Measurements from ENCODE around the gene GGT6. TPM values are rescaled to one million over a fixed set of nuclear protein-coding genes. Genes with fewer than 3 reads are reported as not detected.

The GGT6 gene
- total RNA-seq, 4 donors from 2014 or later: not detected

DNA sequence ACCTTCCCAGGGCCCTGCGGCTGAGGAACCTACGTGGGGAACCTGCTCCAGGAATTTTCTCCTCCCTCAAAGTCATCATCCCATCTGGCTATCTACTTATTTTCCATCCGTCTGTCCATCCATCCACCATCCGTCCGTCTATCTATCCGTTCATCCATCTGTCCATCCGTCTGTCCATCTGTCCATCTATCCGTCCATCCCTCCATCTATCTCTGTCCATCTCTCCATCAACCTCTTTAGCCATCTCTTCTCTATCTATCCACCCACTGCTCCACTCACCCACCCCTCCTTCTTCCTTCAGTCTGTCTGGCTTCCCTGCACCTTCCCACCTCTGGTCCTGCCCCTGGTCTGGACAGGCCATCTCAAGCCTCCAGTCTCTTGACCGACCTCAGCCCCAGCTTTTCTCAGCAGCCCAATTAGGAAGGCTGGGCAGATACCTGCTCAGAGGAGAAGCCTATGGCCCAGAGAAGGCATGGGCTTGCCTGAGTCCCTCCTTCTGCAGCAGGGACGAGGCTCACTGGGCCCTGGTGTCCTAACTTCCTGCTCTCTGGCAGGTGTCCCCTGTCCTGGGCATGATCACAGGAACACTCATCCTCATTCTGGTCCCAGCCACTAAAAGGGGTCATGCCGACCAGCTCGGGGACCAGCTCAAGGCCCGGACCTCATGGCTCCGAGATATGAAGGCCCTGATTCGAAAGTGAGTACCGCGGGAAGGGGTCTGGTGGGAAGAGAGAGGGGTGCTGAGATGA lies 28.2 kb downstream of the GGT6 start:
- intact Hi-C loops (cut with DNase I): no loop called here
- Histone ChIP-seq H3K27me3 (peaks cover 0 to 22% (median 0%) of the 10 kb centered on the region in 4 donors), H3K36me3 (peaks cover 0 to 5% (median 0%) of the 10 kb centered on the region in 4 donors), H3K9me3 (no peaks in the 10 kb centered on the region), H3K4me3 (no peak overlapping the region), H3K27ac (replicated peaks in 1 of 4) (peak overlapping the region in 3 of 4 donors; percentile 28 to 74 (median 66)), H3K4me1 (peaks cover 59 to 89% (median 76%) of the 10 kb centered on the region in 4 donors)
- WGBS: 96% methylated on average over 14 of the region's 17 CpGs
- TF ChIP-seq, protein P1, sequence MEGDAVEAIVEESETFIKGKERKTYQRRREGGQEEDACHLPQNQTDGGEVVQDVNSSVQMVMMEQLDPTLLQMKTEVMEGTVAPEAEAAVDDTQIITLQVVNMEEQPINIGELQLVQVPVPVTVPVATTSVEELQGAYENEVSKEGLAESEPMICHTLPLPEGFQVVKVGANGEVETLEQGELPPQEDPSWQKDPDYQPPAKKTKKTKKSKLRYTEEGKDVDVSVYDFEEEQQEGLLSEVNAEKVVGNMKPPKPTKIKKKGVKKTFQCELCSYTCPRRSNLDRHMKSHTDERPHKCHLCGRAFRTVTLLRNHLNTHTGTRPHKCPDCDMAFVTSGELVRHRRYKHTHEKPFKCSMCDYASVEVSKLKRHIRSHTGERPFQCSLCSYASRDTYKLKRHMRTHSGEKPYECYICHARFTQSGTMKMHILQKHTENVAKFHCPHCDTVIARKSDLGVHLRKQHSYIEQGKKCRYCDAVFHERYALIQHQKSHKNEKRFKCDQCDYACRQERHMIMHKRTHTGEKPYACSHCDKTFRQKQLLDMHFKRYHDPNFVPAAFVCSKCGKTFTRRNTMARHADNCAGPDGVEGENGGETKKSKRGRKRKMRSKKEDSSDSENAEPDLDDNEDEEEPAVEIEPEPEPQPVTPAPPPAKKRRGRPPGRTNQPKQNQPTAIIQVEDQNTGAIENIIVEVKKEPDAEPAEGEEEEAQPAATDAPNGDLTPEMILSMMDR (IDR thresholded peaks at IDR 0.05): no peak
- no peak for TF ChIP-seq POLR2A (IDR thresholded peaks at IDR 0.05; ENCODE audit: low read depth)
- no peak for TF ChIP-seq EP300 (IDR thresholded peaks at IDR 0.05)
- TF ChIP-seq POLR2AphosphoS5 (IDR thresholded peaks at IDR 0.05): no peak
- DNase-seq (ENCODE audit: extremely low spot score): no peak

DNA sequence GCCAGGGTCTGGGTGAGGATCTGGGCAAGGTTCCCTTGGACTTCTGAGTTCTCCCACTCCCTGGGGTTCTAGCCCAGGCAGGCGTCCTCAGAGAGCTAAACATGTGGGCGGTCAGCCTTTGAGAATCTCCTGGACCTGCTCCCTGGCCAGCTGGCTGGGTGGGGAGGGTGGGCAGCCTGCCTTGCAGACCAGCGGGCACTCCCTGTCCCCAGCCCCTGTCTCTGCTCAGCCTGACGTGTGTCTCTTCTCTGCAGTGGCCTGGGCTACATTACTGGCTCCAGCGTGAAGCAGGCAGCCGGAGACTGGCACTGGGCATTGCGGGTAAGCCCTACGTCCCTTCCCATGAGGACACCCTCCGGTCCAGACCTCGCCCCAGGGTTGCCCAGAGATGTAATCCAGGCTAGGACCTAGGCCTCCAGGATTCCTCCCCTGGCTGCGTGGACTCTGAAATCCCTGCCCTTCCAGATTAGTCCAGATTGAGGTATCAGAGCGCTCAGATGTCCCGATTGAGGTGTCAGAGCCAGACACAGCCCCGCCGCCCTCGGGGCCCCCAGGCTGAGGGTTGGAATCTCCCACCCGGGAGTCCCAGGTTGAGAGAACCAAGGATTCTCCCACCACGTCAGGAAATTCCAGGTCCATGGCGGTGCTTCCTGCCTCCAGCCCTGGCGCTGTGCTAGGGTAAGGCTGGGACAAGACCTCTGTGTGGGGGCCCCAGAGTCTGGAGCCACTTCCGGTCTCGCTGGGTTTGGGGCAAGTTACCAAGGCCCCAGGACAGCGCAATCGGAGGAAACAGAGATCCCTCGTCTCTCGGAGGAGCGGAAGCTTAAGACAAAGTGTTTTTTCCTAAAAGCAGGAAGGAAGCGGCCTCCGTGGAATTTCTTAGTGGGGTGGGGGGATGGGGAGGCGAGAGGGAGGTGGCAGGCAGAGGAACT lies 29.3 kb downstream of the GGT6 start:
- H3K4me1 ChIP-seq: peaks cover 55 to 88% (median 71%) of the 10 kb centered on the region in 4 donors
- peak in 1 of 2 donors; percentile 15 for TF ChIP-seq POLR2AphosphoS5 (IDR thresholded peaks at IDR 0.05)
- no peak for TF ChIP-seq EP300 (IDR thresholded peaks at IDR 0.05)
- 56% methylated on average over 11 of the region's 30 CpGs for WGBS

DNA sequence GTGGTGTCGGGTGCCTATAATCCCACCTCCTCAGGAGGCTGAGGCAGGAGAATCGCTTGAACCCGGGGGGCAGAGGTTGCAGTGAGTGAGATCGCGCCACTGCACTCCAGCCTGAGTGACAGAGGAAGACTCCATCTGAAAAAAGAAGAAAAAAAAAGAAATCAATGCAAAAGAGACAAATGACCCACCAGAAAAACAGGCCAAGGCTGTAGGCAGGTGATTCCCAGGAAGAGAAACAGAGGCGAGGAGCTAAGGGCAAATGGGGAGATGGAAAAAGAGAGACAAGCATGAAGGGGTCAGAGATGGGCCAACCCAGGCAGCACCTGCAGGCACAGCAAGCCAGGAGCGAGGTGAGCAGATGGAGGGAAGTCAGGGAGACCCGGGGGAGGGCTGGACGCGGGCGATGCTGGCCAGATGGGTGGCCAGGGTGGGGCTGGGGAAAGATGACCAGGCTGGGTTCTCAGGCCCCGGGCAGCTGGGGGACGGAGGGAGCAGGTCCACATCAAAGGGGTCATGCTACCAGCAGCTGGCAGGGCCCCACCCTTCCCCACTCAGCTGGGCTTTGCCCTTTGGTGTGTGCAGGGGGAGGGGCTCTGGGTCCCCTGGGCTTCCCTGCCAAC lies 30.7 kb downstream of the GGT6 start:
- Histone ChIP-seq H3K36me3 (peaks cover 0 to 14% (median 0%) of the 10 kb centered on the region in 4 donors), H3K4me3 (no peak overlapping the region), H3K27ac (replicated peaks in 1 of 4) (peak overlapping the region in 3 of 4 donors; percentile 30 to 73 (median 59)), H3K9me3 (no peaks in the 10 kb centered on the region), H3K4me1 (peaks cover 41 to 74% (median 59%) of the 10 kb centered on the region in 4 donors), H3K27me3 (peaks cover 0 to 7% (median 0%) of the 10 kb centered on the region in 4 donors)
- no peak for DNase-seq (ENCODE audit: extremely low spot score)
- TF ChIP-seq POLR2A (IDR thresholded peaks at IDR 0.05; ENCODE audit: low read depth) (no peak), EP300 (IDR thresholded peaks at IDR 0.05) (no peak), POLR2AphosphoS5 (IDR thresholded peaks at IDR 0.05) (no peak)
- TF ChIP-seq, protein P1 (IDR thresholded peaks at IDR 0.05): no peak
- 84% methylated on average over 13 of the region's 13 CpGs for WGBS
- intact Hi-C loops (cut with DNase I): no loop called here

More for the DNA sequence above, 29.3 kb downstream of the GGT6 start:
- no peak for DNase-seq (ENCODE audit: extremely low spot score)
- H3K9me3 ChIP-seq: no peaks in the 10 kb centered on the region
- no peak overlapping the region for H3K4me3 ChIP-seq
- peaks cover 0 to 5% (median 0%) of the 10 kb centered on the region in 4 donors for H3K36me3 ChIP-seq
- H3K27me3 ChIP-seq: peaks cover 0 to 21% (median 0%) of the 10 kb centered on the region in 4 donors
- intact Hi-C loops (cut with DNase I): no loop called here
- H3K27ac ChIP-seq (replicated peaks in 1 of 4): peak overlapping the region; percentile 30 to 73 (median 48)

DNA sequence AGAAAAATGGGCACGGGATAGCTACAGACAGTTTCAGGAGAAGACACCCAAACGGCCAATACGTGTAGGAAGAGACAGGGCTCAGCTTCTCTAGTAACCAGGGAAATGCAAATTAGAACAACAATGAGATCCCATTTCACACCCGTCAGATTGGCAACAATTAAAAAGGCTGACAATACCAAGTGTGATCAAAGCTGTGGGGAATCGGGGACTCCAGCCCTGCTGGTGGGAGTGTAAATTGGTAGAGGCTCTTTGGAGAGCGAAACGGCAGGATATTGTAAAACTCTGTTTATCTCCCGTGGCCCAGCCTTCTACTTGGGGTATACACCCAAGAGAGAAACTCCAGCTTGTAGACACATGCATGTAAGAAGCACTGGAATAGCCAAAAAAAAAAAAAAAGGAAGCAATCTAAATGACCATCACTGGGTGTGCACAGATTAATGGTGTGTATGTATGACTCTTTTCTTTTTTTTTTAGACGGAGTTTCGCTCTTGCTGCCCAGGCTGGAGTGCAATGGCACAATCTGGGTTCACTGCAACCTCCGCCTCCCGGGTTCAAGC lies 32.7 kb downstream of the GGT6 start:
- intact Hi-C loops (cut with DNase I): no loop called here
- TF ChIP-seq POLR2A (IDR thresholded peaks at IDR 0.05; ENCODE audit: low read depth) (no peak), POLR2AphosphoS5 (IDR thresholded peaks at IDR 0.05) (no peak), EP300 (IDR thresholded peaks at IDR 0.05) (no peak)
- TF ChIP-seq, protein P1 (IDR thresholded peaks at IDR 0.05): no peak
- H3K4me1 ChIP-seq: peaks cover 21 to 54% (median 39%) of the 10 kb centered on the region in 4 donors
- H3K9me3 ChIP-seq: no peaks in the 10 kb centered on the region
- H3K27ac ChIP-seq (replicated peaks in 1 of 4): no peak overlapping the region
- H3K4me3 ChIP-seq: no peak overlapping the region
- WGBS: 71% methylated on average over 12 of the region's 12 CpGs
- DNase-seq (ENCODE audit: extremely low spot score): no peak
- peaks cover 0 to 11% (median 0%) of the 10 kb centered on the region in 4 donors for H3K36me3 ChIP-seq
- no peaks in the 10 kb centered on the region for H3K27me3 ChIP-seq
